HepG2 (cell line): ENCODE results near the gene MST1. TPM values are rescaled to one million over a fixed set of nuclear protein-coding genes. Genes with fewer than 3 reads are reported as not detected.
A peak's percentile ranks its signal among the peaks of the same experiment; 100 is the strongest.

Experiments used
- IKZF4 ChIP-seq: sonication (generic); formaldehyde crosslinking; IDR thresholded peaks from 2 replicates; pipeline ENCODE4 v1.5.1; 2020; ENCODE audit warnings: borderline replicate concordance, mild to moderate bottlenecking, low read depth, missing genetic modification reagents; ENCODE audit errors: not compliant biosample characterization
- KDM1A ChIP-seq: IDR thresholded peaks from 2 replicates; pipeline ENCODE4 v1.6.1; 2016; ENCODE audit warnings: missing compliant biosample characterization
- MATR3 ChIP-seq: sonication (generic); formaldehyde crosslinking; IDR thresholded peaks from 2 replicates; pipeline ENCODE4 v1.4.0; 2020; ENCODE audit warnings: missing genetic modification reagents
- MEIS1 ChIP-seq: sonication (generic); formaldehyde crosslinking; IDR thresholded peaks from 2 replicates; pipeline ENCODE4 v1.9.0; 2021; ENCODE audit warnings: mild to moderate bottlenecking, missing genetic modification reagents, moderate library complexity, borderline replicate concordance
- MTA1 ChIP-seq: sonication (generic); formaldehyde crosslinking; IDR thresholded peaks from 2 replicates; pipeline ENCODE4 v1.4.0; 2020; ENCODE audit warnings: missing genetic modification reagents, mild to moderate bottlenecking, borderline replicate concordance
- MTF2 ChIP-seq: sonication (generic); formaldehyde crosslinking; IDR thresholded peaks from 2 replicates; pipeline ENCODE4 v1.5.0; 2020; ENCODE audit warnings: missing genetic modification reagents, borderline replicate concordance
- RFX5 ChIP-seq: IDR thresholded peaks from 2 replicates; pipeline ENCODE4 v1.6.1; 2011; ENCODE audit warnings: low read depth, low read length, improper control_type of control experiment
- RORA ChIP-seq: sonication (generic); formaldehyde crosslinking; IDR thresholded peaks from 2 replicates; pipeline ENCODE4 v1.5.0; 2020; ENCODE audit warnings: mild to moderate bottlenecking, missing genetic modification reagents, moderate library complexity
- SRSF9 ChIP-seq: fragments of 200-400 bp; formaldehyde crosslinking; IDR thresholded peaks from 2 replicates; pipeline ENCODE4 v1.6.1; 2018; ENCODE audit warnings: borderline replicate concordance, mild to moderate bottlenecking, low read depth, low read length; ENCODE audit not compliant: insufficient read depth, poor library complexity, severe bottlenecking
- YEATS2 ChIP-seq: sonication (generic); formaldehyde crosslinking; IDR thresholded peaks from 2 replicates; pipeline ENCODE4 v1.4.0; 2020; ENCODE audit warnings: missing genetic modification reagents, borderline replicate concordance
- ZNF546 ChIP-seq: sonication (generic); formaldehyde crosslinking; conservative IDR thresholded peaks from 2 replicates; pipeline ENCODE4 v1.8.1; 2023; ENCODE audit warnings: mild to moderate bottlenecking, missing genetic modification reagents
- ZNF557 ChIP-seq: sonication (generic); formaldehyde crosslinking; IDR thresholded peaks from 2 replicates; pipeline ENCODE4 v1.4.0; 2020; ENCODE audit warnings: missing genetic modification reagents
- ZNF572 ChIP-seq: sonication (generic); formaldehyde crosslinking; IDR thresholded peaks from 2 replicates; pipeline ENCODE4 v1.5.1; 2020; ENCODE audit warnings: mild to moderate bottlenecking, missing genetic modification reagents
- ZNF7 ChIP-seq: IDR thresholded peaks from 2 replicates; pipeline ENCODE4 v1.6.1; 2016; ENCODE audit warnings: missing biosample characterization, missing genetic modification reagents
- ZNF713 ChIP-seq: sonication (generic); formaldehyde crosslinking; IDR thresholded peaks from 2 replicates; pipeline ENCODE4 v1.4.0; 2020; ENCODE audit warnings: mild to moderate bottlenecking, missing genetic modification reagents
- ZNF83 ChIP-seq: sonication (generic); formaldehyde crosslinking; IDR thresholded peaks from 2 replicates; pipeline ENCODE4 v1.4.0; 2020; ENCODE audit warnings: missing genetic modification reagents, mild to moderate bottlenecking, borderline replicate concordance
- polyA plus RNA-seq, 8 experiments: library from polyadenylated mRNA; depleted of rRNA in 3 of 8; stranded (reverse) in 7 of 8; unstranded in 1 of 8; fragments of >200 nt; fragmentation: Illumina TruSeq in 4 of 8; extraction: Trizol in 4 of 8; gene quantifications; 2 replicates each; pipeline versions ENCODE4 v1.2.1 to v1.2.3, GENCODE V29; 2011 to 2016; ENCODE audit warnings: low read depth in 4 of 8, missing spikeins in 1 of 8, mixed read lengths in 1 of 8; ENCODE audit not compliant: insufficient read depth in 1 of 8
- total RNA-seq, 5 experiments: library from RNA; depleted of rRNA; stranded (reverse); fragments of >200 nt; fragmentation: Illumina TruSeq; extraction: Trizol; gene quantifications; 2 replicates each; pipeline ENCODE4 v1.2.3, GENCODE V29; 2016; ENCODE audit warnings: low read depth in 1 of 5
- TF ChIP-seq, protein P1 (sequence below): sonication (generic); formaldehyde crosslinking; IDR thresholded peaks from 2 replicates; pipeline ENCODE4 v1.5.1; 2020; ENCODE audit warnings: mild to moderate bottlenecking, missing genetic modification reagents, borderline replicate concordance
- TF ChIP-seq, protein P2 (sequence below): sonication (generic); formaldehyde crosslinking; IDR thresholded peaks from 2 replicates; pipeline ENCODE4 v1.5.0; 2020; ENCODE audit warnings: mild to moderate bottlenecking, missing genetic modification reagents
- TF ChIP-seq, protein P3 (sequence below): sonication (generic); formaldehyde crosslinking; IDR thresholded peaks from 2 replicates; pipeline ENCODE4 v1.8.1; 2022; ENCODE audit warnings: mild to moderate bottlenecking, missing genetic modification reagents
- TF ChIP-seq, protein P4 (sequence below): sonication (generic); formaldehyde crosslinking; IDR thresholded peaks from 2 replicates; pipeline ENCODE4 v1.4.0; 2020; ENCODE audit warnings: missing genetic modification reagents

Gene MST1
- total and polyA plus RNA-seq, 2 of the 13 experiments (the other 11 are each of a cell fraction or from before 2014, with no cell fraction given), result 189 to 452 TPM

DNA sequence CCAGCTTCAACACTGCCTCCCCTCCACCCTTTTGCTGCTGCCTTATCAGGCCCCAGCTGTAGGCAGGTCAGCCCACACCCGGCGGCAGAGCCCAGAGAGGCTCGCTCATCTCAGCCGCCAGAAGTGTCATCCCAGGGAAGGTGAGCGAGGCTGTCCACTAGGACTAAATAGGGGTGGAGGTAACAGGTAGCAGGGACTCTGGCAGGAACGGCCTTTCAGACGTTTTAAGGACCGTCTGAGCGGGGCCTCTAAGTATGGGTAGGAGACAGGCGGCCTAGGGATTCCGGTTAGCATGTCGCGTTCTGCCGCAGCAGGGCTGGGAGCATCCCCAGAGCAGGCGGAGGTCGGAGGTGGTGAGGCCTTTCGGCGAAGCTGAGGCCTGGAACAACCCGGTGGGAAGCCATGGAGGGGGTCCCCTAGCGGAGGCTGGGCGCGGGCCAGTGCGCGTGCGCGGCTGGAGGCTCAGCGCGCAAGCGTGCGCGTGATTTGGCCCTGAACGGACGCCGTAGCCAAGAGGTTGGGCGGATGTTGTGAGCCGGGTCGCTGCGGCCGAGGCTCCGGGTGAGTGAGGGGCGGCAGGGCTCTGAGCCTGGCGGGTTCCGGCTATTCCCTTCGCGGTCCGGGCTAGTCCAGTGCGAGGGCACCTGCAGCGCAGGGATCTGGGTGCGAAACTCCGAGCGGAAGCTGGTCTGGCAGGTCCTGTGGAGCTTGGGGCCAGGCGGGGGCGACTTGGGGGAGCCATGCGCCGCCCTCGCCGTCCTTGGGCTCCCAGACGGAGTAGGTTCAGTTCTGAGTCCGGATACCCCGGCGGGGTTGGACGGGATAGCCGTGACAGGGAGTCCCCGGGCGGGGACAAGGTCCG is at the start of gene MST1, which contains the start of gene RNF123 (continued):
- TF ChIP-seq ZNF557 (CRISPR knock-in tag) (no peak), YEATS2 (CRISPR knock-in tag) (peak; percentile 94), SRSF9 (no peak), ZNF7 (CRISPR knock-in tag) (no peak), ZNF83 (CRISPR knock-in tag) (no peak), MTF2 (0 out of 2 replicates have a peak, but pooled peaks have one; percentile 50), MEIS1 (CRISPR knock-in tag) (peak; percentile 32; the same call in 1 of the 2 replicates), KDM1A (CRISPR knock-in tag) (no peak), ZNF546 (0 out of 2 replicates have a peak, but pooled peaks have one; percentile 55), ZNF713 (CRISPR knock-in tag) (no peak), RFX5 (no peak), IKZF4 (no peak), RORA (CRISPR knock-in tag) (no peak), MATR3 (CRISPR knock-in tag) (no peak), ZNF572 (CRISPR knock-in tag) (no peak), MTA1 (CRISPR knock-in tag) (no peak)
- TF ChIP-seq, protein P1, sequence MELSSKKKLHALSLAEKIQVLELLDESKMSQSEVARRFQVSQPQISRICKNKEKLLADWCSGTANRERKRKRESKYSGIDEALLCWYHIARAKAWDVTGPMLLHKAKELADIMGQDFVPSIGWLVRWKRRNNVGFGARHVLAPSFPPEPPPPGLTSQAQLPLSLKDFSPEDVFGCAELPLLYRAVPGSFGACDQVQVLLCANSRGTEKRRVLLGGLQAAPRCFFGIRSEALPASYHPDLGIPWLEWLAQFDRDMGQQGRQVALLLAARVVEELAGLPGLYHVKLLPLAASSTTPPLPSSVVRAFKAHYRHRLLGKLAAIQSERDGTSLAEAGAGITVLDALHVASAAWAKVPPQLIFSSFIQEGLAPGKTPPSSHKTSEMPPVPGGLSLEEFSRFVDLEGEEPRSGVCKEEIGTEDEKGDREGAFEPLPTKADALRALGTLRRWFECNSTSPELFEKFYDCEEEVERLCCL (CRISPR knock-in tag), result no peak
- TF ChIP-seq, protein P2, sequence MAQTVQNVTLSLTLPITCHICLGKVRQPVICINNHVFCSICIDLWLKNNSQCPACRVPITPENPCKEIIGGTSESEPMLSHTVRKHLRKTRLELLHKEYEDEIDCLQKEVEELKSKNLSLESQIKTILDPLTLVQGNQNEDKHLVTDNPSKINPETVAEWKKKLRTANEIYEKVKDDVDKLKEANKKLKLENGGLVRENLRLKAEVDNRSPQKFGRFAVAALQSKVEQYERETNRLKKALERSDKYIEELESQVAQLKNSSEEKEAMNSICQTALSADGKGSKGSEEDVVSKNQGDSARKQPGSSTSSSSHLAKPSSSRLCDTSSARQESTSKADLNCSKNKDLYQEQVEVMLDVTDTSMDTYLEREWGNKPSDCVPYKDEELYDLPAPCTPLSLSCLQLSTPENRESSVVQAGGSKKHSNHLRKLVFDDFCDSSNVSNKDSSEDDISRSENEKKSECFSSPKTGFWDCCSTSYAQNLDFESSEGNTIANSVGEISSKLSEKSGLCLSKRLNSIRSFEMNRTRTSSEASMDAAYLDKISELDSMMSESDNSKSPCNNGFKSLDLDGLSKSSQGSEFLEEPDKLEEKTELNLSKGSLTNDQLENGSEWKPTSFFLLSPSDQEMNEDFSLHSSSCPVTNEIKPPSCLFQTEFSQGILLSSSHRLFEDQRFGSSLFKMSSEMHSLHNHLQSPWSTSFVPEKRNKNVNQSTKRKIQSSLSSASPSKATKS (CRISPR knock-in tag), result no peak; the same call in 1 of the 2 replicates
- TF ChIP-seq, protein P3, sequence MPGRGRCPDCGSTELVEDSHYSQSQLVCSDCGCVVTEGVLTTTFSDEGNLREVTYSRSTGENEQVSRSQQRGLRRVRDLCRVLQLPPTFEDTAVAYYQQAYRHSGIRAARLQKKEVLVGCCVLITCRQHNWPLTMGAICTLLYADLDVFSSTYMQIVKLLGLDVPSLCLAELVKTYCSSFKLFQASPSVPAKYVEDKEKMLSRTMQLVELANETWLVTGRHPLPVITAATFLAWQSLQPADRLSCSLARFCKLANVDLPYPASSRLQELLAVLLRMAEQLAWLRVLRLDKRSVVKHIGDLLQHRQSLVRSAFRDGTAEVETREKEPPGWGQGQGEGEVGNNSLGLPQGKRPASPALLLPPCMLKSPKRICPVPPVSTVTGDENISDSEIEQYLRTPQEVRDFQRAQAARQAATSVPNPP, result no peak
- TF ChIP-seq, protein P4, sequence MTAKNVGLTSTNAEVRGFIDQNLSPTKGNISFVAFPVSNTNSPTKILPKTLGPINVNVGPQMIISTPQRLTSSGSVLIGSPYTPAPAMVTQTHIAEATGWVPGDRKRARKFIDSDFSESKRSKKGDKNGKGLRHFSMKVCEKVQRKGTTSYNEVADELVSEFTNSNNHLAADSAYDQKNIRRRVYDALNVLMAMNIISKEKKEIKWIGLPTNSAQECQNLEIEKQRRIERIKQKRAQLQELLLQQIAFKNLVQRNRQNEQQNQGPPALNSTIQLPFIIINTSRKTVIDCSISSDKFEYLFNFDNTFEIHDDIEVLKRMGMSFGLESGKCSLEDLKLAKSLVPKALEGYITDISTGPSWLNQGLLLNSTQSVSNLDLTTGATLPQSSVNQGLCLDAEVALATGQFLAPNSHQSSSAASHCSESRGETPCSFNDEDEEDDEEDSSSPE (CRISPR knock-in tag), result peak; percentile 52
